Measurements from ENCODE around the gene ZNF267. TPM values are rescaled to one million over a fixed set of nuclear protein-coding genes. Genes with fewer than 3 reads are reported as not detected.
A peak's percentile ranks its signal among the peaks of the same experiment; 100 is the strongest.
"Not testable (repeated sequence)": the region's sequence is repeated elsewhere in the genome, so short reads cannot be mapped to it uniquely, and the experiment has no call there.

ZNF267 gene
- total RNA-seq, 1 experiment from 2014 or later, result 24.2 TPM

GRCh38 chr16:31956221-31956620, 82.6 kb downstream of the ZNF267 start:
- POLR2A ChIA-PET; H3K9me3 ChIP-seq (ENCODE audit: control insufficient read depth, insufficient read depth, low read depth, low read length); H3K27me3 ChIP-seq (ENCODE audit: control insufficient read depth, insufficient read depth, low read length); ATAC-seq; H3K4me1 ChIP-seq (ENCODE audit: control insufficient read depth, insufficient read depth, low read length); H3K4me3 ChIP-seq (ENCODE audit: low read depth in 2 of 2, low read length in 2 of 2); H3K36me3 ChIP-seq (ENCODE audit: control insufficient read depth, insufficient read depth, low read length); H3K27ac ChIP-seq (ENCODE audit: low read length); BruUV-seq (replicated peaks); DNase-seq (ENCODE audit: low read depth, low spot score); intact Hi-C loops (cut with micrococcal nuclease; ENCODE audit: unreplicated experiment); in situ Hi-C loops (cut with HindIII; ENCODE audit: low pct_unique_long_range_greater_than_20kb, low sequenced_read_pairs); CTCF ChIA-PET: not testable (repeated sequence)
- TF ChIP-seq, protein P1, sequence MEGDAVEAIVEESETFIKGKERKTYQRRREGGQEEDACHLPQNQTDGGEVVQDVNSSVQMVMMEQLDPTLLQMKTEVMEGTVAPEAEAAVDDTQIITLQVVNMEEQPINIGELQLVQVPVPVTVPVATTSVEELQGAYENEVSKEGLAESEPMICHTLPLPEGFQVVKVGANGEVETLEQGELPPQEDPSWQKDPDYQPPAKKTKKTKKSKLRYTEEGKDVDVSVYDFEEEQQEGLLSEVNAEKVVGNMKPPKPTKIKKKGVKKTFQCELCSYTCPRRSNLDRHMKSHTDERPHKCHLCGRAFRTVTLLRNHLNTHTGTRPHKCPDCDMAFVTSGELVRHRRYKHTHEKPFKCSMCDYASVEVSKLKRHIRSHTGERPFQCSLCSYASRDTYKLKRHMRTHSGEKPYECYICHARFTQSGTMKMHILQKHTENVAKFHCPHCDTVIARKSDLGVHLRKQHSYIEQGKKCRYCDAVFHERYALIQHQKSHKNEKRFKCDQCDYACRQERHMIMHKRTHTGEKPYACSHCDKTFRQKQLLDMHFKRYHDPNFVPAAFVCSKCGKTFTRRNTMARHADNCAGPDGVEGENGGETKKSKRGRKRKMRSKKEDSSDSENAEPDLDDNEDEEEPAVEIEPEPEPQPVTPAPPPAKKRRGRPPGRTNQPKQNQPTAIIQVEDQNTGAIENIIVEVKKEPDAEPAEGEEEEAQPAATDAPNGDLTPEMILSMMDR (IDR thresholded peaks at IDR 0.05), result peak; percentile 73

DNA sequence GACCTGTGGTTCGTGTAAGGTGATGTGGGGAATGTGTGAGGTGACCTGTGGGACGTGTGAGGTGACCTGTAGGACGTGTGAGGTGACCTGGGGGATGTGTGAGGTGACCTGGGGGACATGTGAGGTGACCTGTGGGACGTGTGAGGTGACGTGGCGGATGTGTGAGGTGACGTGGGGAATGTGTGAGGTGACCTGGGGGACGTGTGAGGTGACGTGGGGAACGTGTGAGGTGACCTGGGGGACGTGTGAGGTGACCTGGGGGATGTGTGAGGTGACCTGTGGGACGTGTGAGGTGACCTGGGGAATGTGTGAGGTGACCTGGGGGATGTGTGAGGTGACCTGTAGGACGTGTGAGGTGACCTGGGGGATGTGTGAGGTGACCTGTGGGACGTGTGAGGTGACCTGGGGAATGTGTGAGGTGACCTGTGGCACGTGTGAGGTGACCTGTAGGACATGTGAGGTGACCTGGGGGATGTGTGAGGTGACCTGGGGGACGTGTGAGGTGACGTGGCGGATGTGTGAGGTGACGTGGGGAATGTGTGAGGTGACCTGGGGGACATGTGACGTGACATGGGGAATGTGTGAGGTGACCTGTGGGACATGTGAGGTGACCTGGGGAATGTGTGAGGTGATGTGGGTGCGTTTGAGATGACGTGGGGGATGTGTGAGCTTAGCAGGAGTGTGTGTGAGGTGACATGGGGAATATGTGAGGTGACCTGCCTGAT, 86.7 kb downstream of the ZNF267 start:
- ATAC-seq; H3K27me3 ChIP-seq (ENCODE audit: control insufficient read depth, insufficient read depth, low read length); H3K9me3 ChIP-seq (ENCODE audit: control insufficient read depth, insufficient read depth, low read depth, low read length); POLR2A ChIA-PET; H3K4me3 ChIP-seq (ENCODE audit: low read depth in 2 of 2, low read length in 2 of 2); H3K27ac ChIP-seq (ENCODE audit: low read length); H3K4me1 ChIP-seq (ENCODE audit: control insufficient read depth, insufficient read depth, low read length); H3K36me3 ChIP-seq (ENCODE audit: control insufficient read depth, insufficient read depth, low read length); in situ Hi-C loops (cut with HindIII; ENCODE audit: low pct_unique_long_range_greater_than_20kb, low sequenced_read_pairs); DNase-seq (ENCODE audit: low read depth, low spot score); intact Hi-C loops (cut with micrococcal nuclease; ENCODE audit: unreplicated experiment); BruUV-seq (replicated peaks); CTCF ChIA-PET: not testable (repeated sequence)
